Ammon's horn (tissue), 1 donor: ENCODE measurements around the gene IRF2BP1.
A peak's percentile ranks its signal among the peaks of the same experiment; 100 is the strongest.
"Not testable (repeated sequence)": the region's sequence is repeated elsewhere in the genome, so short reads cannot be mapped to it uniquely, and the experiment has no call there.

Source experiments
- DNase-seq: peaks from one replicate; pipeline ENCODE4 v3.0.0-alpha.2; 2016; ENCODE audit warnings: low spot score

IRF2BP1 gene

GRCh38 chr19:45882652-45883585 lies 3.0 kb downstream of the IRF2BP1 start:
- DNase-seq, result peak; percentile 70

- no peak for DNase-seq
These were observed 3.9 kb downstream of the IRF2BP1 start for GRCh38 chr19:45881909-45882528.

- DNase-seq, result no peak
These were observed 4.6 kb downstream of the IRF2BP1 start for GRCh38 chr19:45881082-45881908.

- DNase-seq, result no peak
These were observed 6.0 kb downstream of the IRF2BP1 start for GRCh38 chr19:45879971-45880370.

GRCh38 chr19:45879055-45879454 lies 6.9 kb downstream of the IRF2BP1 start:
- no peak for DNase-seq

GRCh38 chr19:45878043-45878794 lies 7.7 kb downstream of the IRF2BP1 start:
- DNase-seq, result no peak

GRCh38 chr19:45876411-45877197 lies 9.3 kb downstream of the IRF2BP1 start:
- no peak for DNase-seq

GRCh38 chr19:45876161-45876410 lies 9.9 kb downstream of the IRF2BP1 start:
- no peak for DNase-seq

- no peak for DNase-seq
These were observed 11.3 kb downstream of the IRF2BP1 start for GRCh38 chr19:45874620-45874966.

- DNase-seq, result no peak
These were observed 12.6 kb downstream of the IRF2BP1 start for GRCh38 chr19:45873219-45873772.

- no peak for DNase-seq
These were observed 13.6 kb downstream of the IRF2BP1 start for GRCh38 chr19:45872095-45872919.

GRCh38 chr19:45870798-45871197 lies 15.1 kb downstream of the IRF2BP1 start:
- no peak for DNase-seq

GRCh38 chr19:45867241-45867640 lies 18.7 kb downstream of the IRF2BP1 start:
- DNase-seq, result not testable (repeated sequence)

- no peak for DNase-seq
These were observed 19.4 kb downstream of the IRF2BP1 start for GRCh38 chr19:45866400-45867176.

GRCh38 chr19:45865269-45865948 lies 20.5 kb downstream of the IRF2BP1 start:
- DNase-seq, result no peak

- no peak for DNase-seq
These were observed 21.3 kb downstream of the IRF2BP1 start for GRCh38 chr19:45864629-45865082.

- no peak for DNase-seq
These were observed 21.9 kb downstream of the IRF2BP1 start, which contains the start of gene FOXA3 for GRCh38 chr19:45863840-45864628. Gene FOXA3 (plus strand): TSS chr19:45864326. CDS start chr19:45864457, 131 bp downstream.
